Fibroblast of mammary gland (primary cell): Measurements from ENCODE around the gene CHST13.

Source experiments
- DNase-seq: peaks from one replicate; pipeline ENCODE4 v3.0.0-alpha.2; 2010; ENCODE audit warnings: low read depth
- H3K4me3 ChIP-seq: 2 replicates; pipeline ENCODE4 v1.5.1; 2011; ENCODE audit warnings: low read depth, mild to moderate bottlenecking, low read length, moderate library complexity; ENCODE audit not compliant: control insufficient read depth
- TF ChIP-seq, protein P1 (sequence below): conservative IDR thresholded peaks from 2 replicates; pipeline ENCODE4 v1.5.1; 2011; ENCODE audit warnings: low read depth, low read length, inconsistent platforms; ENCODE audit not compliant: control insufficient read depth, insufficient read depth

The CHST13 gene

GRCh38 chr3:126498929-126499328 lies 25.0 kb upstream of the CHST13 start:
- TF ChIP-seq, protein P1, sequence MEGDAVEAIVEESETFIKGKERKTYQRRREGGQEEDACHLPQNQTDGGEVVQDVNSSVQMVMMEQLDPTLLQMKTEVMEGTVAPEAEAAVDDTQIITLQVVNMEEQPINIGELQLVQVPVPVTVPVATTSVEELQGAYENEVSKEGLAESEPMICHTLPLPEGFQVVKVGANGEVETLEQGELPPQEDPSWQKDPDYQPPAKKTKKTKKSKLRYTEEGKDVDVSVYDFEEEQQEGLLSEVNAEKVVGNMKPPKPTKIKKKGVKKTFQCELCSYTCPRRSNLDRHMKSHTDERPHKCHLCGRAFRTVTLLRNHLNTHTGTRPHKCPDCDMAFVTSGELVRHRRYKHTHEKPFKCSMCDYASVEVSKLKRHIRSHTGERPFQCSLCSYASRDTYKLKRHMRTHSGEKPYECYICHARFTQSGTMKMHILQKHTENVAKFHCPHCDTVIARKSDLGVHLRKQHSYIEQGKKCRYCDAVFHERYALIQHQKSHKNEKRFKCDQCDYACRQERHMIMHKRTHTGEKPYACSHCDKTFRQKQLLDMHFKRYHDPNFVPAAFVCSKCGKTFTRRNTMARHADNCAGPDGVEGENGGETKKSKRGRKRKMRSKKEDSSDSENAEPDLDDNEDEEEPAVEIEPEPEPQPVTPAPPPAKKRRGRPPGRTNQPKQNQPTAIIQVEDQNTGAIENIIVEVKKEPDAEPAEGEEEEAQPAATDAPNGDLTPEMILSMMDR, result no peak

DNA sequence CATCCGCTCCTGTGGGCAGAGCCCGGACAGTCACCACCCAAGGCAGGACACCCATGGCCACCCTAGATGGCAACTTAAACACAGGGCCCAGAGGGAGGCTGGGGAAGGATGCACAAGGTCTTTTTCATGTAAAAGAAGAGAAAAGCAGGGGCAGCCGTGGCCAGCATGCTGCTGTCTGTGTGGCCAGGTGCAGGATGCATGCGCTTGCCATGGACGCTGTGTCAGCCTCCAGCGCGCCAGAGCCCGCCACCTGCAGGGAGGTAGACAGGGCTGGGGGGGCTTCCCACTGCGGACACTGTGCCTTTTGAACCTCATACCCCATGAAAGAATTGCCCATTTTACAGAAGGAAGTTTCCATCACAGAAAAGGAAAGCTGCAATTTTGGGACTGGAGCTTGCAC lies 24.6 kb upstream of the CHST13 start:
- DNase-seq, result no peak
- H3K4me3 ChIP-seq, result no peak overlapping the region
- TF ChIP-seq, protein P1, result no peak

More at GRCh38 chr3:126498929-126499328, 25.0 kb upstream of the CHST13 start:
- no peak overlapping the region for H3K4me3 ChIP-seq
- DNase-seq, result no peak

- no peak for DNase-seq
- H3K4me3 ChIP-seq, result no peak overlapping the region
- TF ChIP-seq, protein P1, result no peak
Observed at GRCh38 chr3:126500016-126500415, 23.9 kb upstream of the CHST13 start.

- TF ChIP-seq, protein P1, result no peak
- DNase-seq, result no peak
- H3K4me3 ChIP-seq, result no peak overlapping the region
Observed at GRCh38 chr3:126501054-126501453, 22.9 kb upstream of the CHST13 start.

DNA sequence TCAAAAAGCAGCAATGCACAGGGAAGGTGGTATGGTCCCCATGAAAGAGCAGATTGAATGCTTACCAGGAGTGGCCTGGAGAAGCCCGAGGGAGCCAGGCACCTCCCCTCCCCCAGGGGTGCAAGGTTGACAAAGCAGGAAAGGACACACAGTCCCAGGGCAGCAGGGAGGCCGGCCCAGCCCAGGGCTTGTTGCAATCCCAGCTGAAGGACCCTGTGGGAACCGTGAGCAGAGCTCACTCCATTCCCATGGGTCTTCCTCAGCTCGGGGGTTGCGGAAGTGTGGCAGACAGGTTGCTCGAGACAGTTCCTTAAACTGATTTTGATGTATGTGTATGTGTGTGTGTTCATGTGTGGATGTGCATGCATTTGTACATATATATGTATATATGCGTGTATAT lies 22.2 kb upstream of the CHST13 start:
- no peak overlapping the region for H3K4me3 ChIP-seq
- TF ChIP-seq, protein P1, result no peak
- no peak for DNase-seq

- DNase-seq, result no peak
- TF ChIP-seq, protein P1, result no peak
- H3K4me3 ChIP-seq, result no peak overlapping the region
Observed at GRCh38 chr3:126502656-126503055, 21.3 kb upstream of the CHST13 start.

DNA sequence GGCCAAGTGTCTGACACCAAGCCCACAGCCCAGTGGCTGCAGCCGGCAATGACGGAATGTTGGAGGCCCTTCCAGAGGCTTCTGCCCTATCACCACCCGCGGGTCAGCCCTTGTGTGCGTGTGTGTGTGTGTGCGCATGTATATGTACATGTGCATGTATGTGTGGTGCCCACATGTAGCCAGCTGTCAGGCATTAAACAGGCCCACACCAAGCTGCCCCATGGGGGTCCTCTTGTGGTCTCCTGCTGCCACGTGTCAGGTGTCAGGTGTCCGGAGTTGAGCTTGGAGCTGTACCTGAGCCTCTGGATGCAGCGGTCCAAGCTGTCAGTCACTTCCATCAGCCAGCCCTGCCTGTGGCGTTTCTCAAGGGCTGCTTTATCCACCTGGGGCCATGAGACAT lies 20.3 kb upstream of the CHST13 start:
- no peak for DNase-seq
- H3K4me3 ChIP-seq, result no peak overlapping the region
- TF ChIP-seq, protein P1, result no peak
